Testis (tissue), 3 donors: ENCODE results near the gene BIVM. TPM values are rescaled to one million over a fixed set of nuclear protein-coding genes. Genes with fewer than 3 reads are reported as not detected.

Experiments used
- DNase-seq: peaks from one replicate; pipeline ENCODE4 v3.0.0-alpha.2; 2019
- H3K27ac ChIP-seq, 2 donors: fragments of 200-600 bp; sonication (generic); one replicate each; pipeline ENCODE4 v1.5.1; 2019
- H3K27me3 ChIP-seq: fragments of 200-600 bp; sonication (generic); one replicate; pipeline ENCODE4 v1.5.1; 2019
- H3K36me3 ChIP-seq: fragments of 200-600 bp; sonication (generic); one replicate; pipeline ENCODE4 v1.5.1; 2017; ENCODE audit warnings: low read depth; ENCODE audit errors: missing control alignments
- H3K4me1 ChIP-seq: fragments of 200-600 bp; sonication (generic); one replicate; pipeline ENCODE4 v1.5.1; 2019
- H3K4me3 ChIP-seq, 2 donors: fragments of 200-600 bp; sonication (generic); one replicate each; pipeline ENCODE4 v1.5.1; 2017 to 2019
- H3K9me3 ChIP-seq: fragments of 200-600 bp; sonication (generic); one replicate; pipeline ENCODE4 v1.5.1; 2017
- CTCF ChIP-seq, 3 experiments: fragments of 450-650 bp in 2 of 3; fragments of 200-600 bp in 1 of 3; sonication (generic) in 1 of 3; IDR thresholded peaks; one replicate each; pipeline ENCODE4 v1.5.1; 2016 to 2019; ENCODE audit warnings: antibody characterized with exemption in 3 of 3, mild to moderate bottlenecking in 2 of 3, moderate library complexity in 1 of 3
- POLR2A ChIP-seq: fragments of 450-650 bp; IDR thresholded peaks from one replicate; pipeline ENCODE4 v1.6.1; 2017; ENCODE audit warnings: antibody characterized with exemption, mild to moderate bottlenecking, moderate library complexity
- WGBS, 2 donors: methylation state at CpG; one replicate each; pipeline ENCODE4 v1.1.5; 2018; 5-methylcytosine and 5-hydroxymethylcytosine counted together
- intact Hi-C: fragments of 100-400 bp; cut with DNase I; formaldehyde crosslinking; loops from one replicate; pipeline ENCODE4 v1.15.1; 2023; ENCODE audit warnings: low total_unique reads
- polyA plus RNA-seq: library from polyadenylated mRNA; stranded (reverse); fragments of 350-450 nt; fragmentation: Illumina TruSeq; extraction: RNeasy Lipid Tissue Mini Kit (QIAGEN cat#74804); gene quantifications from one replicate; pipeline ENCODE4 v1.2.3, GENCODE V29; 2014; ENCODE audit warnings: low read depth, low replicate concordance; ENCODE audit not compliant: insufficient read depth
- total RNA-seq, 2 donors: library from RNA; depleted of rRNA; stranded (reverse); fragments of >200 nt; gene quantifications; one replicate each; pipeline ENCODE4 v1.2.3, GENCODE V29; 2016

Gene BIVM
- total and polyA plus RNA-seq, 3 donors from 2014 or later = 4.7 to 9.1 (median 8.4) TPM

GRCh38 chr13:102817241-102817640, 18.3 kb downstream of the BIVM start:
- H3K27ac ChIP-seq = no peak overlapping the region
- intact Hi-C loops = no loop called here
- no peak for TF ChIP-seq CTCF (IDR thresholded peaks at IDR 0.05)
- no peak for TF ChIP-seq POLR2A
- WGBS, 2 donors = 93 to 100% methylated on average over 1 of the region's 1 CpG
- H3K4me3 ChIP-seq = no peak overlapping the region
- H3K4me1 ChIP-seq = no peaks in the 10 kb centered on the region
- no peaks in the 10 kb centered on the region for H3K36me3 ChIP-seq
- no peak for DNase-seq
- H3K27me3 ChIP-seq = no peaks in the 10 kb centered on the region
- H3K9me3 ChIP-seq = no peaks in the 10 kb centered on the region

DNA sequence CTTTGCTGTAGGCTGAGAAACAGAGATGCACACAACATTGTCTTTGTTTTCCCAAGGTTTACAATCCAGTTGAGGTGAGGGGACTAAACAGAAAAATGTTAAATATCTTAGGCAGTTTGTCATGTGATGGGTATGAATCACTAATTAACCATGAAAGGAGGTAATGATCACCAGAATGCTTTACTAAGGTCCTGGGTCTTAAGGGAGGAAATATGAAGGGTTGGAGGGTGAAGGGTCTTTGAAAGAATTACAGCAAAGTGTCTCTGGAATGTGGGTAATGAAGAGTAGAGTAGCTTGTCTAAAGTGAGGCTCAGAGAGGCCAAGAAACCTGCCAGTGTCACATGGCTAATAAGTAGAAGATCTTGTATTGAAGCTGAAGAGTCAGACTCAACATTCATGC, 19.0 kb downstream of the BIVM start:
- H3K36me3 ChIP-seq = no peaks in the 10 kb centered on the region
- H3K27ac ChIP-seq = no peak overlapping the region
- H3K27me3 ChIP-seq = no peaks in the 10 kb centered on the region
- DNase-seq = no peak
- H3K9me3 ChIP-seq = no peaks in the 10 kb centered on the region
- no peaks in the 10 kb centered on the region for H3K4me1 ChIP-seq
- intact Hi-C loops = no loop called here
- no peak for TF ChIP-seq POLR2A
- TF ChIP-seq CTCF (IDR thresholded peaks at IDR 0.05) = no peak
- no peak overlapping the region for H3K4me3 ChIP-seq

GRCh38 chr13:102825400-102825799, 26.5 kb downstream of the BIVM start:
- intact Hi-C loops = no loop called here
- Histone ChIP-seq H3K4me3 (no peak overlapping the region), H3K27ac (no peak overlapping the region), H3K4me1 (no peaks in the 10 kb centered on the region), H3K9me3 (no peaks in the 10 kb centered on the region), H3K27me3 (no peaks in the 10 kb centered on the region), H3K36me3 (no peaks in the 10 kb centered on the region)
- WGBS, 2 donors = 96 to 97% methylated on average over 3 to 4 of the region's 4 CpGs
- DNase-seq = no peak
- TF ChIP-seq CTCF (IDR thresholded peaks at IDR 0.05) (no peak), POLR2A (no peak)

DNA sequence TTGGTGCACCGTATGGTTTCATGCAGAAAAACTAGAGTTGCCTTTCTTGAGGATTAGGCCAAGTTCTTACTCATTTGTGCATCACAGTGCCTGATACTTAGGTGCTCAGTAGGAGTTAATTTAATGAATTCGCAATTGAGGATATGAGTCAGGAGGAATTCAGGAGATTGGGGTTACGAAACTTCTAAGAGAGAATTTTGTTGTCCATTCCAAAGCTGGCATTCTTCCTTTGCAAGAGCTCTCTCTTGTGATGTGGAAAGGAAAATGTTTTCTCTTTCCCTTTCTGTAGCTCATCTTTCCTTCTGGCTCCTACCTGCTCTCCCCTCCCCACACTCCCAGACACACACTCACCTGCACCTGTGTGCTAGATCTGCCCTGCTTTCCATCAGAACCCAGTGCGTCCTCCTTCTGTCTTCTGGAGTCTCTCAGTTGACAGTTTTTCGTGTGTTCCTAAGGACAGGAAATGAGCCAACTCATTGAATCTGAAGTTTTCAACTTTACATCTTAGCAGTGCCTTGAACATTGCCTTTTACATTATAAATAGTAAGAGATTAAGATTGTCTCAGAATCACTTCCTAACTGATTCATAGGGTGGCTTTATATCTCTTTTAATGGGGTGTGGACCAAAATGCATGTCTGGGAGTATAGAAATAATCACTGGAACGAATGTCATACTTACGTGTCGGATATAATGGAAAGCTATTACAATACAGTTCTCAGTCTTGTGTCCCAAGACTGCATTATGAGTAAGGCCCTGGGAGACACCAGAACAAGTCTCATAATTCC, 27.2 kb downstream of the BIVM start:
- DNase-seq = no peak
- Histone ChIP-seq H3K27ac (no peak overlapping the region), H3K4me3 (no peak overlapping the region), H3K36me3 (no peaks in the 10 kb centered on the region), H3K27me3 (no peaks in the 10 kb centered on the region), H3K9me3 (no peaks in the 10 kb centered on the region), H3K4me1 (no peaks in the 10 kb centered on the region)
- WGBS, 2 donors = 86 to 91% methylated on average over 8 of the region's 8 CpGs
- TF ChIP-seq CTCF (IDR thresholded peaks at IDR 0.05) (no peak), POLR2A (no peak)
- intact Hi-C loops = no loop called here

GRCh38 chr13:102830646-102831045, 31.7 kb downstream of the BIVM start:
- intact Hi-C loops = no loop called here
- no peaks in the 10 kb centered on the region for H3K9me3 ChIP-seq
- no peak for DNase-seq
- no peaks in the 10 kb centered on the region for H3K27me3 ChIP-seq
- H3K4me3 ChIP-seq = no peak overlapping the region
- 41 to 58% methylated on average over 4 of the region's 4 CpGs for WGBS, 2 donors
- H3K4me1 ChIP-seq = no peaks in the 10 kb centered on the region
- no peak for TF ChIP-seq CTCF (IDR thresholded peaks at IDR 0.05)
- no peak for TF ChIP-seq POLR2A
- H3K36me3 ChIP-seq = no peaks in the 10 kb centered on the region
- H3K27ac ChIP-seq = no peak overlapping the region
